ENCODE measurements around the gene GFI1B.
"Not testable (repeated sequence)": the region's sequence is repeated elsewhere in the genome, so short reads cannot be mapped to it uniquely, and the experiment has no call there.

The GFI1B gene

GRCh38 chr9:132990781-132991180 is 12.3 kb downstream of the GFI1B start:
- DNase-seq (ENCODE audit: low read depth, low spot score): no peak

DNA sequence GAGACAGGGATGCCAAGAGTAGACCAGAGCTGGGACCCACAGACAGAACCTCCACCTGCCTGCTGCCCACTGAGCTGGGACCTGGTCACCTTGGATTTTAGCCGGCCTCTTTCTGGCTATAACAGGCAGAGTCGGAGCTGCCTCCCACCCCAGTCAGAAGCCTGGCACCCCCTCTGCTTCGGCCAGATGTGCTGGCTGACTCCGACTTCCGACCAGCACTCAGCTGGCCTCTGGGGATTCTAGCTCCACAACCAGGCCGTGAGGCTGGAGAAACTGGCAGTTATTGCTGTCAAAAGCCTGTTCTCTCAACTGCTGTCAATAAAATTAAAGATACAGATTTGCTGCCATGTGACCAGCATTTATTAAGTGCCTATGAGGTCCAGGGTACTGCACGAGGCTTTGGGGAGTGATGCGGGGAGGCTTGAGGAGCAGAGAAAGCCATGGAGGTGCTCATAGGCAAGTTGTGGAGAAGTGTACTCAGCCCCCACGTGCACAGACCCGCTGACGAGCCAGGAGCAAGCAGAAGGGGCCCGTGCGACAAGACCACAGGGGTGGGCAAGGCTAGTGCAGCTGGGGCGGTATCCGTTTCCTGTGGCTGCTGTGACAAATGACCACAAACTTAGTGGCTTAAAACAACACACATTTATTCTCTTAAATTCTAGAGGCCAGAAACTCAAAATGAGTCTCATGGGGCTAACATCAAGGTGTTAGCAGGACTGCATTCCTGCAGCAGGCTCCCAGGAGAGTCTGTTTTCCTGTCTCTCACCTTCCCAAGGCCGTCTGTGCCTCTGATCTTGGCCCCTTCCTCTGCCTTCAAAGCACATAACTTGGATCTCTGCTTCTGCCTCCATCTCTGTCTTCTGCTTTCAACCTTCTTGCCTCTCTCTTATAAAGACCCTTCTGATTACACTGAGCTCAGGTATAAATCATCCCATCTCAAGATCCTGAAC is 13.1 kb downstream of the GFI1B start:
- DNase-seq (ENCODE audit: low read depth, low spot score): no peak

DNA sequence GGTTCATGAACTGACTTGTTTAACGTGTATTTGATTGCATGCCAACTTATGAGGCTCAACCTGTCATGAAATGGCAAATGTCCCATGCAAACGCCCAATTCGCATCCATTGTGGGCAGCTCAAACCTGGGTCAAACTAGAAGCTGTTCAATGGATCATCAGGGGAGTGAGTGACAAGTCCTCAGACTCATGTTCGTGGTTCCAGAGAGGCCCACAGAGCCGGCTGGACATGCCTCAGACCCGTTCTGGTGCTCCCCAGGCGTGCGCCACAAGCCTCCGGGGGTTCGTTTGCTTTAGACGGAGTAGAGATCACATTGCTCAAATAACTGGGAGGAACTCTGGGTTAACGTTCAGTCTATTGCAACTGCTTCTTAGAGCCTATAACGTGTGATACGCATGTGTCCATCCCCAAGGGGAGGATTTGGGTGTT is 15.0 kb downstream of the GFI1B start:
- DNase-seq (ENCODE audit: low read depth, low spot score): no peak

DNA sequence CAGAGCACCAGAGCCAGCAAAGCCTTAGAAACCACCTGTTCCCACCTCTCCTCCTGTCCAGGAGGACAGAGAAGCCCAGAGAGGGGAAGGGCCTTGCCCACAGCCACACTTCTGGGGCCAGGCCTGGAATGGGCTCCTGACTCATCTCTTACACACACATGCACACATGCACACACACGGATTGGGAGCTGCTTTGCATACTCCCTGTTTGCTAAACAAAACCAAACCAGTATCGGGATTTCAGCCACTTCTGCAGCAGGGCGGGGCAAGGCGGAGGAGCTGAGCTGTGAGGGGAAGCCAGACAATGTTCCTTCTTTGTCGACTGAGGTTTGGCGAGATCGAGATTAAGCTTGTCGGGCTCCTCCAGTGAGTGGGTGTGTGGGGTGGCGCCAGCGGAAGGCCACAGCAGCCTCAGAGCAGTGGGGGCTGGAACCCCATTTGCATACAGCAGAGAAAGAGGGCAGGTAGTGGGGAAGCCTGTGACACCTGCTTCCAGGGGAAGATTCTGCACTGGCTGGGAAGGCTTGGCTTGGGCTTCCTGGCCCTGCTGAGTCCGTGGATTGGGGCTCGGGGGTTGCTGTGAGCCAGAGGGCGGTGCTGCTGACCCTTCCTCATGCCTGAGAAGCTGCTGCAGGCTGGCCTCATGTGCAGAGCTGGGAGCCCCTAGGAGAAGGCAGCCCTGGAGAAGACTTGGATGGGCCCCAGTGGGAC is 16.1 kb downstream of the GFI1B start:
- DNase-seq (ENCODE audit: low read depth, low spot score): no peak

GRCh38 chr9:132995121-132995420 is 16.6 kb downstream of the GFI1B start:
- DNase-seq (ENCODE audit: low read depth, low spot score): no peak

- DNase-seq (ENCODE audit: low read depth, low spot score): no peak
Observed at GRCh38 chr9:132995879-132996278, 17.4 kb downstream of the GFI1B start.

GRCh38 chr9:132996526-132996925 is 18.0 kb downstream of the GFI1B start:
- no peak for DNase-seq (ENCODE audit: low read depth, low spot score)

- DNase-seq (ENCODE audit: low read depth, low spot score): no peak
Observed at GRCh38 chr9:132997591-132997990, 19.1 kb downstream of the GFI1B start.

DNA sequence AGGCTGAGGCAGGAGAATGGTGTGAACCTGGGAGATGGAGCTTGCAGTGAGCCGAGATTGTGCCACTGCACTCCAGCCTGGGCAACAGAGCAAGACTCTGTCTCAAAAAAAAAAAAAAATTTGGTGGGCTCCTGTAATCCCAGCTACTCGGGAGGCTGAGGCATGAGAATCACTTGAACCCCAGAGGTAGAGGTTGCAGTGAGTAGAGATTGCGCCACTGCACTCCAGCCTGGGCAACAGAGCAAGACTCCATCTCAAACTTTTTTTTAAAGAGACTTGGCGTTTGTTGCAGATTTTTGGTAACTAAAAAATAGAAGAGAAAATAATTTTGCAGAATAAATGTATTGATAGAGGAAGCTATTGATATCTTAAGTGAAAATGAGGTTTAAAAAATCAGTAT is 19.7 kb downstream of the GFI1B start:
- not testable (repeated sequence) for DNase-seq (ENCODE audit: low read depth, low spot score)

- no peak for DNase-seq (ENCODE audit: low read depth, low spot score)
Observed at GRCh38 chr9:132998831-132999635, 20.5 kb downstream of the GFI1B start.

DNA sequence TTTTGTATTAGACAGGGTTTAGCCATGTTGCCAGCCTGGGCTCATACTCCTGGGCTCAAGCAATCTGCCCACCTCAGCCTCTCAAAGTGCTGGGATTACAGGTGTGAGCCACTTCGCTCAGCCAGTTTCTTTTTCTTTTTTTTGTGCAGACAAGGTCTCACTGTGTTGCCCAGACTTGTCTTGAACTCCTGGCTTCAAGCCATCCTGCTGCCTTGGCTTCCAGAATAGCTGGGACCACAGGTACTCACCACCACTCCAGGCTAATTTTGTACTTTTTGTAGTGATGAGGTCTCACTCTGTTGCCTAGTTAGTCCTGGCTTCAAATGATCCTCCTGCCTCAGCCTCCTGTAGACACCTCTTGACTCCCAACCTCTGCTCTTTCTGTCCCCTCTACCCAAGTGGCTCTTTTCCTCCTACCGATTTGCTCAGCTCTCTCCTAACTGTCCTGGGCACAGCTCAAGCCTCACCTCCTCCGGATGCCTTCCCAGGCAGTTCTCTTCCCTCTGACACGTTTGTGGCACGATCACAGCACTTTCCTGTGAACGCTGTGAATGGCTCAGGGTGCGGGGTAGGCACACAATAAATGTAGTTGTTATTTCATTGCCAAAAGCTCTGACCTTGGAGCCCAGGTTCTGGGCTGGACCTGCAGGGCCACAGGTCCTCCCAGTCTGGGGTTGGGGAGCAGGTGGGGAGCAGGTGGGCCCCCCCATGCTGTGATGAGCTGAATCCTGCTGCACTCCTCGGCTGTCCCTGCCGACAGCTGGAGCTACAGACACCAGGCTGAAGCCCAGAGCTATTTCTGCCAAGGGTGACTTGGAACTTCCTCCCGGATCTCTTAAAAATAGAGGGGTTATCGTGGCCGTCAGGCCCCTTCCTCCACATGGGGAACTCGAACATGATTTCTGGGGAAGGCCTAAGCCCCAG is 23.9 kb downstream of the GFI1B start:
- DNase-seq (ENCODE audit: low read depth, low spot score): no peak

DNA sequence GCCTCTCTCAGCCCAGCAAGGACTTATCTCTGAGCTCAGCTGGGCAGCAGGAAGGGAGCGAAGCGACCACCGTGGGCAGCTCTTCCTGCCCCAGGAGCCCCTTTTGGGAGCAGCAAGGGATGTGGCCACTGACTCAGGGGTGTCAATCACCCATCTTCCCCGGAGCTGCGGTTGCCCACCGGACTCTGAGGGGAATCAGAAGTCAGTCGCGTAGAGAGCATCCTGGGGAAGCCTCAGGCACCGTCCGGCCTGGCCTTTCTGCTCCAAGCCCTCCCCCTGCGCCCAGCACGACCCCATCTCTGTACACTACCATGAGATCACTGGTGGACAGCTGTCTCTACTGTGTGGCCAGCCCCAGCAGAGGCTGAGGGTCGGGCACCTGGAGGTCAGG is 24.6 kb downstream of the GFI1B start:
- DNase-seq (ENCODE audit: low read depth, low spot score): no peak

DNA sequence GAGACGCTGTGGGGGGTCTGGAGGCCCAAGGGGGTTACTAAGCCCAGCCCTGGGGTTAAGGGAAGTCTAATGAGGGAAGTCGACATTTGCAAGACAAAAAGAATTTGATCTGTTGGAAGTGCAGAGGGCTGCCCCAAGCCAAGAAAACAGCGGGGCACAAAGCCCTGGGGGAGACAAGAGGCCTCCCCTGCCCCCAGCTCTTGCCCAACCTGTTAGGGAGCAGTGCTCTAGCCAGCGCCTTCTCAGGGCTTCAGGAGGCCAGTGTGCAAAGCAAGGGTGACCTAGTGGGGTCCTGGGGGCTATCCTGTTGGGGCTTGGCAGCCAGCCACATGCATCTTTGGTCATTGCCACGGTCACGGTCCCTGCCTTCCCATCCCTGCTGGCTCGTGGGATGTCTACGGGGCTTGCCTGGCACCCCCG is 25.2 kb downstream of the GFI1B start:
- DNase-seq (ENCODE audit: low read depth, low spot score): no peak

DNA sequence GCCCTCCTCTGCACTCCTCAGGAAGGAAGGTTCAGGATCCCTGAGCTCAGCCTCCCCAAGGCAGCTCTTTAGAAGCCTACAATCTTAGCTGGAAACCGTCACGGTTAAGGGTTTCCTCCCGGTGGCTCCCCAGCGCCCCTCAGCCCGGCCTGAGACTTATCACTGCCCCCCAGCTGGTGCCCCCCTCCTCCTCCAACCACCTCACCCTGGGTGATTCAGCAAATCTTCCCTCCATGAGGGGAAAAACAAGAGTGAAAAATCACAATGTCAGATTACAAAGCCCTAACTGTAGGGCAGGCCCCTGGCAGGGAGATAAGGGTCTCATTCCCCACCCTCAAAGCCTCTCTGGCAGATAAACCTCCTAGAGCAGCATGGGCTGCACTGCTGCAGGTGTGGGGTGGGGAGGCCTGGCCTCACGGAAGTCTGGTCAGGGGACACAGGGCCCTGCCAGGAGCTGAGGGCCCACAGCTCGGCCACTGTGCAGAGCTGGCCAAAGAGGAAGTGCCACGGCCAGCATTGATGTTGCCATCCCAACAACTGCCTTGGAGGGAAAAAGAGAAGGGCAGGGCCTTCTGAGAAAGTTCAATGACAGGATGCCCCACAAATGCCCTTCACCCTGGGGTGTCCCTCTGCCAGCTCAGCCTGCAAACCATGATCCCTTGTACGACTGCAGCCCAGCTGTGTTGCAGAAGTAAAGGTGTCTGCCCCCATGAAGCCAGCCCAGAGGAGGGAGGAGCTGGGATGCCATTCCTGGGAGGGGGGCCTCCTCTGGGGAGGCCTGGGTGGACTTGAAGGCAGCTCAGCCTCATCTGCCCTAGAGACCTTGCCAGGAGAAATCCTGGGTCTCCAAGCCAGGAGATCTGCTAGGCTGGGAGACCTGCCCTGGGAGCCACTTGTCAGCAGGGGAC is 25.9 kb downstream of the GFI1B start:
- DNase-seq (ENCODE audit: low read depth, low spot score): no peak

DNA sequence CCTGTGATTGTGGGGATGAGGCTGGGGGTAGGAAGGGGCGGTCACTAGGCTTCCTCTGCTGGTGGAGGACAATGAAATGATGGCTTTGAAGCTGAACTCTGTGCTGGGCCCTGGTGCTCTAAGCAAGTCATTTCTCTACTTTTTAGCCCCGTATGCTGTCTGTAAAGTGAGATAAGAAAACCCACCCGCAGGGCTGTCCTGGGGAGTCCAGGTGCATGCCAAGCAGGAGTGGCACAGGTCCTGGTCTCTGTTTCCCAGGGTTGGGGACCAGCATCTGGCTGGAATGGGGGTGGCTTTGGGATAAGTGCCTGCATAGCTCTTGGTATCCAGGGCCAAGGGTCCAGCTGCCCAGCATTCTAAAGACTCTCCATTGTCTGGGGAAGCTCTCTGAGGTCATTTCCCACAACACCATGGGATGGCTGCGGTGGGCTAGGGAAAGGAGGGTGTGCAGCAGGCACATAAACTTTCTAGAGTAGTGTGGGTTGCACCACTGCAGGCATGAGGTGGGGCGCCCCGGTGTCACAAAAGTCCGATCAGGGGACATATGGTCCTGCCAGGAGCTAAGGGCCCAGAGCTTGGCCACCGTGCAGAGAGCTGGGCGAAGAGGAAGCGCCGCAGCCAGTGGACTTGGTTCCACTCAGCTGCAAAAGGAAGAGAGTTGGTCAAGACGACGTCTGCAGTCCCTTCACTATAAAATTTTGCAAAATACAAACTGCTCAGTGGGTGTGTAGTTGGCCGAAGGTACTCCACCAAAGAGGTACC is 26.7 kb downstream of the GFI1B start:
- DNase-seq (ENCODE audit: low read depth, low spot score): no peak

GRCh38 chr9:133005957-133006356 is 27.5 kb downstream of the GFI1B start:
- no peak for DNase-seq (ENCODE audit: low read depth, low spot score)

DNA sequence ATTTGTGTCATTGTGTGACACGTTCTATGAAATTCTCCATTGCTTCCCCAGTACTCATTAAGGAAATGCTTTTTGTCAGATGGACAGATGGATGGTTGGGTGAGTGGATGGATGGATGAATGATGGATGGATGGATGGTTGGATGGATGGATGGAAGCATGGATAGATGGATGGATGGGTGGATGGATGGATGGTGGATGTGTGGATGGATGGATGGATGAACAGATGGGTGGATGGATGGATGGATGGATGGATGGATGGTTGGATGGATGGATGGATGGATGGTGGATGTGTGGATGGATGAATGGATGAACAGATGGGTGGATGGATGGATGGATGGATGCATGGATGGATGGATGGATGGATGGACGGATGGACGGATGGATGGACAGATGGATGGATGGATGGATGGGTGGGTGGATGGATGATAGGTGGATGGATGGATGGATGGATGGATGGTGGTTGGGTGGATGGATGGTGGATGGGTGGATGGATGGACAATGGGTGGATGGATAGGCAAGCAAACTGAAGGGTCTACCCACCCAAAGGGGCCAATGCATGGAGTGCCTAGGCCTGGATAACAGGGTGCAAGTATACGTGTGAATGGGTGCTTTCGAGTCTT is 28.3 kb downstream of the GFI1B start:
- no peak for DNase-seq (ENCODE audit: low read depth, low spot score)

DNA sequence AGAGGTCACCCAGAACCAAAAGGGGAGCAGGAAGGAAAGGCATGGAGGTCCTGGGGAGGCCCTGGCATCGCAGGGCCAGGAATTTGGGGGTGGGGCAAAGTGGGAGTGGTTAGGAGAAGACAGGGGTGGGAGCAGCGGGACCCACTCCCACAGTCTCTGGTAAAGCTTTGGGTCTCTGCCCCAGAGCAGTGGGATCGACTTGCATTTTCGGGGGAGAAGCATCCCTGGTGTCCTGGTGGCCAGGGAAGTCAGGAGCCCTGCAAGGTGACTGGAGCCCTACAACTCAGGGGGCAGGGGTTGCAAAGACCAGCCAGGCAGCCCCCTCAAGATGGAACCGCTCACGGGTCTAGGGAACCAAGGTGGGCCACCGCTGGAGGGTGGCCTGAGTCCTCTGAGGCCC is 29.9 kb downstream of the GFI1B start:
- DNase-seq (ENCODE audit: low read depth, low spot score): no peak

GRCh38 chr9:133008824-133009223 is 30.3 kb downstream of the GFI1B start:
- DNase-seq (ENCODE audit: low read depth, low spot score): no peak
